HepG2 (cell line): Measurements from ENCODE around the gene EPHX1. TPM values are rescaled to one million over a fixed set of nuclear protein-coding genes. Genes with fewer than 3 reads are reported as not detected.

Experiments used
- AGO2 ChIP-seq: fragments of 200-400 bp; formaldehyde crosslinking; optimal IDR thresholded peaks from 2 replicates; pipeline ENCODE3; 2017; ENCODE audit warnings: mild to moderate bottlenecking, low read depth, low read length, moderate library complexity
- ATF7 ChIP-seq, 2 experiments: fragments of 450-650 bp in 1 of 2; sonication (generic) in 1 of 2; formaldehyde crosslinking in 1 of 2; IDR thresholded peaks; 2 replicates each; pipeline versions ENCODE4 v1.4.0 to v1.6.1; 2016 to 2020; ENCODE audit warnings: antibody characterized with exemption in 1 of 2, mild to moderate bottlenecking in 1 of 2, missing genetic modification reagents in 1 of 2
- ELF3 ChIP-seq: IDR thresholded peaks from 2 replicates; pipeline ENCODE4 v1.6.1; 2016; ENCODE audit warnings: missing genetic modification reagents, missing compliant biosample characterization
- GFI1 ChIP-seq: sonication (generic); formaldehyde crosslinking; IDR thresholded peaks from 2 replicates; pipeline ENCODE4 v1.5.0; 2020; ENCODE audit warnings: missing genetic modification reagents, mild to moderate bottlenecking, borderline replicate concordance
- HNRNPLL ChIP-seq: fragments of 200-400 bp; formaldehyde crosslinking; IDR thresholded peaks from 2 replicates; pipeline ENCODE4 v1.6.1; 2017; ENCODE audit warnings: mild to moderate bottlenecking, low read depth, low read length; ENCODE audit not compliant: poor library complexity, severe bottlenecking
- NR2F6 ChIP-seq, 2 experiments: IDR thresholded peaks; 2 replicates each; pipeline ENCODE4 v1.6.1; 2016; ENCODE audit warnings: antibody characterized with exemption in 1 of 2, mild to moderate bottlenecking in 1 of 2
- PHF20 ChIP-seq: sonication (generic); formaldehyde crosslinking; IDR thresholded peaks from 2 replicates; pipeline ENCODE4 v1.5.0; 2020; ENCODE audit warnings: mild to moderate bottlenecking, missing genetic modification reagents
- POLR2A ChIP-seq, 2 experiments: IDR thresholded peaks; 2 replicates each; pipeline ENCODE4 v1.6.1; 2011; ENCODE audit warnings: low read depth in 2 of 2, low read length in 2 of 2, mild to moderate bottlenecking in 1 of 2, moderate library complexity in 1 of 2; ENCODE audit not compliant: insufficient read depth in 1 of 2
- STAT5B ChIP-seq: sonication (generic); formaldehyde crosslinking; IDR thresholded peaks from 2 replicates; pipeline ENCODE4 v1.4.0; 2020; ENCODE audit warnings: missing genetic modification reagents
- TRIM24 ChIP-seq: sonication (generic); formaldehyde crosslinking; IDR thresholded peaks from 2 replicates; pipeline ENCODE4 v1.8.0; 2022; ENCODE audit warnings: mild to moderate bottlenecking, missing genetic modification reagents
- YEATS2 ChIP-seq: sonication (generic); formaldehyde crosslinking; IDR thresholded peaks from 2 replicates; pipeline ENCODE4 v1.4.0; 2020; ENCODE audit warnings: missing genetic modification reagents, borderline replicate concordance
- ZMAT3 ChIP-seq: sonication (generic); formaldehyde crosslinking; conservative IDR thresholded peaks from 2 replicates; pipeline ENCODE4 v1.7.0; 2021; ENCODE audit warnings: missing genetic modification reagents
- ZNF234 ChIP-seq: sonication (generic); formaldehyde crosslinking; conservative IDR thresholded peaks from 2 replicates; pipeline ENCODE4 v1.5.1; 2020; ENCODE audit warnings: mild to moderate bottlenecking, missing genetic modification reagents
- ZNF367 ChIP-seq: sonication (generic); formaldehyde crosslinking; IDR thresholded peaks from 2 replicates; pipeline ENCODE4 v1.4.0; 2020; ENCODE audit warnings: missing genetic modification reagents, borderline replicate concordance
- ZNF629 ChIP-seq: sonication (generic); formaldehyde crosslinking; conservative IDR thresholded peaks from 2 replicates; pipeline ENCODE4 v1.5.0; 2020; ENCODE audit warnings: missing genetic modification reagents
- polyA plus RNA-seq, 8 experiments: library from polyadenylated mRNA; depleted of rRNA in 3 of 8; stranded (reverse) in 7 of 8; unstranded in 1 of 8; fragments of >200 nt; fragmentation: Illumina TruSeq in 4 of 8; extraction: Trizol in 4 of 8; gene quantifications; 2 replicates each; pipeline versions ENCODE4 v1.2.1 to v1.2.3, GENCODE V29; 2011 to 2016; ENCODE audit warnings: low read depth in 4 of 8, missing spikeins in 1 of 8, mixed read lengths in 1 of 8; ENCODE audit not compliant: insufficient read depth in 1 of 8
- total RNA-seq, 5 experiments: library from RNA; depleted of rRNA; stranded (reverse); fragments of >200 nt; fragmentation: Illumina TruSeq; extraction: Trizol; gene quantifications; 2 replicates each; pipeline ENCODE4 v1.2.3, GENCODE V29; 2016; ENCODE audit warnings: low read depth in 1 of 5
- TF ChIP-seq, protein P1 (sequence below): sonication (generic); formaldehyde crosslinking; IDR thresholded peaks from 2 replicates; pipeline ENCODE4 v1.5.1; 2020; ENCODE audit warnings: missing genetic modification reagents, mild to moderate bottlenecking, borderline replicate concordance
- TF ChIP-seq, protein P2 (sequence below), 2 experiments: sonication (generic) in 1 of 2; formaldehyde crosslinking in 1 of 2; IDR thresholded peaks; 2 replicates each; pipeline versions ENCODE4 v1.4.0 to v1.6.1; 2018 to 2020; ENCODE audit warnings: missing genetic modification reagents in 2 of 2, borderline replicate concordance in 1 of 2, low read depth in 1 of 2, mild to moderate bottlenecking in 1 of 2, missing biosample characterization in 1 of 2
- TF ChIP-seq, protein P3 (sequence below): sonication (generic); formaldehyde crosslinking; IDR thresholded peaks from 2 replicates; pipeline ENCODE4 v1.8.1; 2023; ENCODE audit warnings: mild to moderate bottlenecking, missing genetic modification reagents, borderline replicate concordance

Gene EPHX1
- total and polyA plus RNA-seq, 2 of the 13 experiments (the other 11 are each of a cell fraction or from before 2014, with no cell fraction given): 27.7 to 36.5 TPM

DNA sequence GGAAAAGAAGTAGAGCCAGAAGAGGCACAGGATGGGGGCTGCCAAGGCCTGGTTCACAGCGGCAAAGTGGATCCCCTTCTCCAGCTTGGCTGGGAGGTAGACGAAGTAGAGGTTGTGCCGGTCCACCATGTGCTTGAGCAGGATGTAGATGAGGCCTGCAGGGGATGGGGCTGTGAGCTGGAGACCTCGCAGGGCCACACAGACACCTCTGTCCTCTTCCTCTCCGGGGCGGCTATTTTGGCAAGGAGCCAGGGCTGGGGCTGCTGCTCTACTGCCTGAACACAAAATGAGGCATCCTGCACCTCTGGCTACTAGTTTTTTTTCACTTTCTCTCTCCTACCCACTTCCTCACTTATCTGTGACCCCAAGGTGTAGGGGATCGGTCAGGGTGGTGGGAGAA, 40.0 kb downstream of the EPHX1 start (continued):
- TF ChIP-seq, protein P1, sequence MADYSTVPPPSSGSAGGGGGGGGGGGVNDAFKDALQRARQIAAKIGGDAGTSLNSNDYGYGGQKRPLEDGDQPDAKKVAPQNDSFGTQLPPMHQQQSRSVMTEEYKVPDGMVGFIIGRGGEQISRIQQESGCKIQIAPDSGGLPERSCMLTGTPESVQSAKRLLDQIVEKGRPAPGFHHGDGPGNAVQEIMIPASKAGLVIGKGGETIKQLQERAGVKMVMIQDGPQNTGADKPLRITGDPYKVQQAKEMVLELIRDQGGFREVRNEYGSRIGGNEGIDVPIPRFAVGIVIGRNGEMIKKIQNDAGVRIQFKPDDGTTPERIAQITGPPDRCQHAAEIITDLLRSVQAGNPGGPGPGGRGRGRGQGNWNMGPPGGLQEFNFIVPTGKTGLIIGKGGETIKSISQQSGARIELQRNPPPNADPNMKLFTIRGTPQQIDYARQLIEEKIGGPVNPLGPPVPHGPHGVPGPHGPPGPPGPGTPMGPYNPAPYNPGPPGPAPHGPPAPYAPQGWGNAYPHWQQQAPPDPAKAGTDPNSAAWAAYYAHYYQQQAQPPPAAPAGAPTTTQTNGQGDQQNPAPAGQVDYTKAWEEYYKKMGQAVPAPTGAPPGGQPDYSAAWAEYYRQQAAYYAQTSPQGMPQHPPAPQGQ (CRISPR knock-in tag): no peak
- TF ChIP-seq PHF20: no peak
- no peak for TF ChIP-seq GFI1 (CRISPR knock-in tag)
- TF ChIP-seq AGO2: peak; percentile 51
- no peak for TF ChIP-seq ZMAT3
- no peak for TF ChIP-seq YEATS2 (CRISPR knock-in tag)
- no peak for TF ChIP-seq ZNF629 (CRISPR knock-in tag)
- no peak for TF ChIP-seq HNRNPLL
- no peak for TF ChIP-seq ZNF367 (CRISPR knock-in tag)
- TF ChIP-seq ELF3: no peak
- TF ChIP-seq, protein P2, sequence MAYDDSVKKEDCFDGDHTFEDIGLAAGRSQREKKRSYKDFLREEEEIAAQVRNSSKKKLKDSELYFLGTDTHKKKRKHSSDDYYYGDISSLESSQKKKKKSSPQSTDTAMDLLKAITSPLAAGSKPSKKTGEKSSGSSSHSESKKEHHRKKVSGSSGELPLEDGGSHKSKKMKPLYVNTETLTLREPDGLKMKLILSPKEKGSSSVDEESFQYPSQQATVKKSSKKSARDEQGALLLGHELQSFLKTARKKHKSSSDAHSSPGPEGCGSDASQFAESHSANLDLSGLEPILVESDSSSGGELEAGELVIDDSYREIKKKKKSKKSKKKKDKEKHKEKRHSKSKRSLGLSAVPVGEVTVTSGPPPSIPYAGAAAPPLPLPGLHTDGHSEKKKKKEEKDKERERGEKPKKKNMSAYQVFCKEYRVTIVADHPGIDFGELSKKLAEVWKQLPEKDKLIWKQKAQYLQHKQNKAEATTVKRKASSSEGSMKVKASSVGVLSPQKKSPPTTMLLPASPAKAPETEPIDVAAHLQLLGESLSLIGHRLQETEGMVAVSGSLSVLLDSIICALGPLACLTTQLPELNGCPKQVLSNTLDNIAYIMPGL (CRISPR knock-in tag; IDR thresholded peaks at IDR 0.05; ENCODE audit: borderline replicate concordance in 1 of 2, low read depth in 1 of 2): no peak
- TF ChIP-seq, protein P3, sequence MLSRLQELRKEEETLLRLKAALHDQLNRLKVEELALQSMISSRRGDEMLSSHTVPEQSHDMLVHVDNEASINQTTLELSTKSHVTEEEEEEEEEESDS (CRISPR knock-in tag): no peak
- TF ChIP-seq ATF7 (IDR thresholded peaks at IDR 0.05): no peak
- no peak for TF ChIP-seq ATF7 (CRISPR knock-in tag; IDR thresholded peaks at IDR 0.05)
- no peak for TF ChIP-seq STAT5B (CRISPR knock-in tag)
- 0 out of 4 replicates have a peak, but pooled peaks of 1 of the 2 experiments have one; percentile 3 for TF ChIP-seq POLR2A (IDR thresholded peaks at IDR 0.05; ENCODE audit: insufficient read depth in 1 of 2, low read depth in 2 of 2, low read length in 2 of 2)
- TF ChIP-seq ZNF234 (CRISPR knock-in tag): no peak
- no peak for TF ChIP-seq TRIM24 (CRISPR knock-in tag)
- TF ChIP-seq NR2F6 (IDR thresholded peaks at IDR 0.05): no peak
- TF ChIP-seq NR2F6 (CRISPR knock-in tag; IDR thresholded peaks at IDR 0.05): no peak
